ENCODE results near the gene TIFAB.

The TIFAB gene

GRCh38 chr5:135482381-135482933 lies 30.3 kb upstream of the TIFAB start:
- DNase-seq (ENCODE audit: low read depth in 3 of 3, low spot score in 1 of 3), result no peak

DNA sequence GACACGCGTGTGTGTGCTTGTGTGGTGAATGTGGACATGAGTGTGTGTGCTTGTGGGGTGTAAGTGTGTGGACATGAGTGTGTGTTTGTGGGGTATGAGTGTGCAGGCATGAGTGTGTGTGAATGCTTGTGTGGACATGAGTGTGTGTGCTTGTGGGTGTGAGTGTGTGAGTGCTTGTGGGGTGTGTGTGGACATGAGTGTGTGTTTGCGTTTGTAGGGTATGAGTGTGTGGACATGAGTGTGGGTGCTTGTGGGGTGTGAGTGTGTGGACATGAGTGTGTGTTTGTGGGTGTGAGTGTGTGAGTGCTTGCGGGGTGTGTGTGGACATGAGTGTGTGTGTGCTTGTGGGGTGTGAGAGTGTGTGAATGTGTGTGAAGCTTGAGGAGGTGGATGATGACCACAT lies 29.8 kb upstream of the TIFAB start:
- DNase-seq (ENCODE audit: low read depth in 3 of 3, low spot score in 1 of 3), result no peak

DNA sequence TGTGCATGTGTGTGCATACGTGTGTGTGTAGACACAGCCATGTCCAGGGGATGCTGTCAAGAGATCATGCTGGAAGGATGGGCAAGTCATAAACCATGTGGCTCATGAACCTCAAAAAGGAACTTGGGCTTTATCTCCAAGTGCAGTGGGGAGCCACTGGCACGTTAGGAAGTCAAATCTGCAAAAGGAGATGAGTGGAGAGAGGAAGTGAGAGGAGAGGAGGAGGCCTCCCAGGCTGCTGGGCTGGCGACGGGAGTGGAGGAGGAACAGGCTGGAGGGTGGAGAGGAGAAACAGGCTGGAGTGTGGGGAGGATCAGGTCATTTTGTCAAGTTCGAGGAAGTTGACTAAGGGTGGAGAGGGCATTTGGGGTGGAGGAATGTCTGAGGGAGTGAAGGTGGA lies 29.2 kb upstream of the TIFAB start:
- no peak for DNase-seq (ENCODE audit: low read depth in 3 of 3, low spot score in 1 of 3)

GRCh38 chr5:135480511-135480910 lies 28.4 kb upstream of the TIFAB start:
- DNase-seq (ENCODE audit: low read depth in 3 of 3, low spot score in 1 of 3), result no peak

- no peak for DNase-seq (ENCODE audit: low read depth in 3 of 3, low spot score in 1 of 3)
Measured at GRCh38 chr5:135478938-135479337, 26.8 kb upstream of the TIFAB start.

DNA sequence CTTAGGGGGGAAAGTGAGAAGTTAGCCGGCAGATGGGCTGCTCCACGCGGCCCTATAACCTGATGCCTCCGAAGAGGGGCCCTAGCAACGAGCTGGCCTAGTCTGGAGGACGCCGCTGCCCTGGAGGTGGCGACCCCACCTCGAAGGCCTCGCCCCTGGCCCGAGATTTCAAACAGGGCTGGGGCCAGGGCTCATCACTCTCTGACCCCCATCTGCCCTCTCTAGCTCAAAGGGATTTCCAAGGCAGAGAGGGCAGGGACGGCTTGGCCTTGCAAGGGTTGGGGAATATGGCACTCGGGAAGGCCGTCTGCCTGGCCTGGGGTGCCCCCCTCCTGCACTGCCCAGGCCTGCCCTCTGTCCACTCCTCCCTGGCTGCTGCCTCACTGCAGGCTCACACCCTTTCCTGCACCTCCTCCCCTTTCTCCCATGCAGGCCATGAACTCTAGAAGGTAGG lies 25.5 kb upstream of the TIFAB start:
- no peak for DNase-seq (ENCODE audit: low read depth in 3 of 3, low spot score in 1 of 3)

- no peak for DNase-seq (ENCODE audit: low read depth in 3 of 3, low spot score in 1 of 3)
Measured at GRCh38 chr5:135476615-135477581, 24.7 kb upstream of the TIFAB start.

- DNase-seq (ENCODE audit: low read depth in 3 of 3, low spot score in 1 of 3), result no peak
Measured at GRCh38 chr5:135473956-135474670, 22.0 kb upstream of the TIFAB start.

DNA sequence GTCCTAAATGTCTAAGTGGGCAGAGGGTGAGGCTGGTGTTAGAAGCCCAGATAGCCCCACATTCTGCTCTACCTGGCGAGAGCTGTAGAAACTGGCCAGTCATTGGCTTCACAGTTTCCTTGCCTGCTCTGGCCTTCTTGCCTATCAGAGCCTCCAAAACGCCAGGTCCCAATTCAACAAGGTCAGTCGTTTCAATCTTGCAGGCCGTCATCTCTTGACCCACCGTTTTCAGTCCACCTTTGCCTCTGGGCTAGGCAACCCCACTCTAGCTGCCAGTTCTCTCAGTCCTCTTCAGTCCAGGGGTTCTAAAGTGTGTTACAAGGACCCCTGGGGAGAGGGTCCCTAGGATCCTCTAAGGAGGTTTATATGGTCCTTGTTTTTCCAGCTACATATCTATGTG lies 20.0 kb upstream of the TIFAB start:
- DNase-seq (ENCODE audit: low read depth in 3 of 3, low spot score in 1 of 3), result no peak

DNA sequence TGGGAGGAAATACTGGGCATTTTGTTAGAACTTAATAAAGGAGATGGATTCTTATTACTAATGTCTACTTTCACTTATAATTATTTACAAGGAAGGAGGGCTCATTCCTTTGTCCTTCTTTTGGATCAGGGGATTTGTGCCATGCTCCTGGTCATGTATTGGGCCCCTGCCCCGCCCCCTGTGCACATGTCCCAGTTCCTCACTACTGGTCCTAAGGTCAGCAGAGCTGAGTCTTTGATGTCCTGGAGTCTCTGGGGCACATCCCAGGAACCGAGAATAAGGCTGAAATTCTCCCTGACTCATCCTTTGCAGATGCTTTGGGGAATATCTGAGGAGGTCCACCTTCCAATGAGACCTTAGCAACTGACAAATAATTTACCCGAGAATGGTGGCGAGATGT lies 19.6 kb upstream of the TIFAB start:
- DNase-seq (ENCODE audit: low read depth in 3 of 3, low spot score in 1 of 3), result no peak

DNA sequence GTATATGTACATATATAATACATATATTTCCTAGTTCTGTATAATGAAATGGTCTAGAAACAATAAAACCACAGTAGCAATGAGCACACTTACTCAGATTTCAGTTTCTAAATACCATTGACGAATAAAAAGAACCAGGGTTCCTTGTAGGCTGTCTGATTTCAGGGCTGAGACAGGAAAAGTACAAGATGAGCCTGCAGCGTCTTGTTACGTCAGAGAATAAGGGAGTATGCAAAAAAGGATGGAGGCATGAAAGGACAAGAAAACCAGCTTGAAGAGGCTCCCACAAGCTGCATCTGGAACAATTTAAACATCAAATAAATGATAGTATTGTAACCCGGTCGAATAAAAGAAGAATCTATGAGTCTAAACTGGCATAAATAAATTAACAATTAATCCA lies 17.8 kb upstream of the TIFAB start:
- no peak for DNase-seq (ENCODE audit: low read depth in 3 of 3, low spot score in 1 of 3)

GRCh38 chr5:135468541-135468940 lies 16.4 kb upstream of the TIFAB start:
- no peak for DNase-seq (ENCODE audit: low read depth in 3 of 3, low spot score in 1 of 3)

DNA sequence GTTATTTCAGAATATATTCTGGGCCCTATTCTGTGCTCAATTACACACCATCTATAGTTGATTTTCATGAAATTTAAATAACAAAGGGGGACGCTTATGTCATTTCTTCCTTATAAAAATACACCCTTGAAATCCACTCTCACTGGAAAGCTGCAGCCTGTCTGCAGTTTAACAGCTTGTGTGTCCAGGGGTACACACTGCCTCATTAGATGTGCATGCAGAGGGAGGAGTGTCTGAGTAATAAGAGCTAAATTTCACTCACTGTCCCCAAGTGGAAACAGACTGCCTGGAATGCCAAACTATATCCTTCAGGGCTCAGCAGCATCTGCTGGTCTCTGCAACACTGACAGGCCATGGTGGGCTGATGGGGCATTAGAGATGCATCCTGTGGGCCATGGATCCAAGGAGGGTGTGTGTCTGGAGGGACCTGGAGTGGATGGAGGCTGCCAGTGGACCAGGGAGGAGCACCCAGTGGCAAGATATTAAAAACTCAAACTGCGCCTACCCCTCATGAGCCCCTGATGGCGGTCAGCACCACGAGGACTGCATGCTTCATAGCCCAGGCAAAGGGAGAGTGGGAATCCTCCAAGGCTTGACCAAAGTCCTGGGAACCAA lies 15.8 kb upstream of the TIFAB start:
- DNase-seq (ENCODE audit: low read depth in 3 of 3, low spot score in 1 of 3), result no peak

DNA sequence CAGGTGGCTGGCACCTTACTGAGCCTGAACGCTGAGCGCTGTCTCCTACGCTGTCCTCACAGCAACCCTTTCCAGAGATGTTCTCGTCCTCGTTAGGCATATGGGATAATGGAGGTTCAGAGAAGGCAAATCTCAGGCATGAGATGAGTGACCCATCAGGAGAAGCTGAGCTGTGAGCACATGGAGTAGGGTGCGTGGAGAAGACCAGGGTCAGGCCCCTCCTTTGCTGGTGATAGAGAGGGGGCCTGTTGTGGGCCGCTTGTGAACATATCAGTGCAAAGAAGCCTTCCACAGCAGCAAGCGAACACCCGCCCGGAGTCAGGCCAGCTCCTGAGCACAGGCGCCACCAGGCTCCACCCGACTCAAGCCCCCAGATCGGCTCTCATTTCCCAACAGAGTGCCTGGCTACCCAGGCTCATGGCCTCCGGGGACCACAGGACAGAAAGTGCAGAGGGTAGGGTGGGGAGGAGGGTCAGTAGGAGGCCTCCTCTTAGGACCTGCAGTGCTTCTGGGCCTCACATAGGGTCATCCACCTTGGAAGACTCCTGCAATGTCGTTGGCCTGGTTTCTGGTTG lies 15.0 kb upstream of the TIFAB start:
- DNase-seq (ENCODE audit: low read depth in 3 of 3, low spot score in 1 of 3), result no peak

DNA sequence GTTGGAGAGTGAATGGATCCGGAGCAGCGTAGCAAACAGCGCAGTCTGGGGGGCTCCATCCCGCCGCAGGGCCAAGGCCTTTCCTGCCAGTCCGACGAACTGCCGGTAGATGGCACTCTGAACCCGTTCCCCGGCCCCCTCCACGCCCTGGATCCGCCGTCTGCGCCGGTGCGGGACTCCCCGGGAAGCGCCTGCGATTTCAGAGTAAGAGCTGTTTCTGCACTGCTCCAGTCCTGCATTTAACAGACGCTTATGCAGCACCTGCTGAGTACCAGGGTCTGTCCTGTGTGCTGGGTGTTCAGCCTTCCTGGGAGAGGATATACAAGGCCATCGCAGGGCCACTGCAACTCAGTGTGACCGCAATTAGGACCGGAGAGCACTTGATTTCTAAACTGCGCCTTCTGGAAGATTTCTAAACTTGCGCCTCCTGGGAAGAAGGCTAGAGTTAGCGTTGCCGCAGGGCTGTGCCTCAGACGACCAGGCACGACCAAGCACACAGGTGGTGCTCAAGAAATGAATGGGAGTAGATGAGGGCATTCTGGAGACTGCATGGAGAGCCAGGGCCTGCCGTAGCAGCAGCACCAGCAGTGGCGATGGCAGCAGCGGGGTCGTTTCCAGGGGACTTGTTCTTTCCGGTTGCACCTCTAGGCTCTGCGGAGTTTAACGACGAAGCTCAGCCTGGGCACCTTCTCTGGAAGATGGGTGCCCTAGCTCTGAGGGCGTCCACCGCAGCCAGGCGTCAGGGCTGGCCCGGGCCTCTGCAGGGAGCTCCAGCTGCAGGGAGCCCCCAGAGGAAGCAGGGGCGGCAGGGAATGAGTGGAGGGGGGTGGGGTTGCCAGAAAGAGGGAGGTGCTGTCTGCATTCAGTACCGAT lies 14.3 kb upstream of the TIFAB start:
- peak; percentile 8 to 58 (median 17) for DNase-seq (ENCODE audit: low read depth in 3 of 3, low spot score in 1 of 3)

GRCh38 chr5:135465391-135466122 lies 13.4 kb upstream of the TIFAB start:
- DNase-seq (ENCODE audit: low read depth in 3 of 3, low spot score in 1 of 3), result no peak

DNA sequence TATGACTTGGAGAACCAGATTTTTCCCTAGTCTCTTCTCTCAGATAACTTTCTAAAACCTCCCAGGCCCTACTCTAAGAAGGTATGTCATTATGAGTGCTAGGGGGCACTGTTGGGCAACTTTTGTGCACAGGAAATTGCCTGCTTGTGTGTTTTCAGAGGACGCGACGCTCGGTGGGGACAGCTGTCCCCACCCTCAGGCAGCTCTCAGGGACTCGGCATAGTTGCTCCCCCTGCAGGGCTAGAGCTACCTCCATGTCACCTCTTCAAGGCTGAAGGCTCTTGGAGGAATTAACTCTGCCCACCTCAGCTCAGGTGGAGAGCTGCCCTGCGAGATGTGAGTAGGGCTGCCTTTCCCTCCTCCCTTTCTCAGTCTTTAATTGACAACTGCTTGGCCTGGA lies 10.2 kb upstream of the TIFAB start:
- DNase-seq (ENCODE audit: low read depth in 3 of 3, low spot score in 1 of 3), result peak in 1 of 3 donors; percentile 18

GRCh38 chr5:135461481-135462151 lies 9.5 kb upstream of the TIFAB start:
- no peak for DNase-seq (ENCODE audit: low read depth in 3 of 3, low spot score in 1 of 3)

All from stimulated activated CD4-positive, alpha-beta T cell treated with anti-CD3 and anti-CD28 coated beads, TNF-alpha, amount 100 ng/mL, for 1 hour (primary cell).